Parathyroid adenoma (tissue), 2 donors: ENCODE data around the gene RRBP1.

ENCODE experiments used
- H2AFZ ChIP-seq: fragments of 300-600 bp; sonication (generic); one replicate; pipeline ENCODE4 v1.7.0; 2017; ENCODE audit warnings: antibody characterized with exemption, mild to moderate bottlenecking
- H3K27ac ChIP-seq: fragments of 300-600 bp; sonication (generic); one replicate; pipeline ENCODE4 v1.7.0; 2017
- H3K27me3 ChIP-seq: fragments of 300-600 bp; sonication (generic); one replicate; pipeline ENCODE4 v1.7.0; 2017; ENCODE audit warnings: low read length; ENCODE audit not compliant: control insufficient read depth, insufficient read depth
- H3K36me3 ChIP-seq: fragments of 300-600 bp; sonication (generic); one replicate; pipeline ENCODE4 v1.7.0; 2017; ENCODE audit warnings: low read length; ENCODE audit not compliant: control insufficient read depth, insufficient read depth
- H3K4me1 ChIP-seq: fragments of 300-600 bp; sonication (generic); one replicate; pipeline ENCODE4 v1.7.0; 2017; ENCODE audit warnings: control low read depth
- H3K4me2 ChIP-seq: fragments of 300-600 bp; sonication (generic); one replicate; pipeline ENCODE4 v1.7.0; 2017; ENCODE audit warnings: low read length
- H3K4me3 ChIP-seq: fragments of 300-600 bp; sonication (generic); one replicate; pipeline ENCODE4 v1.7.0; 2017; ENCODE audit warnings: low read depth, low read length
- H3K79me2 ChIP-seq: fragments of 300-600 bp; sonication (generic); one replicate; pipeline ENCODE4 v1.7.0; 2017; ENCODE audit warnings: control low read depth
- H3K9ac ChIP-seq: fragments of 300-600 bp; sonication (generic); one replicate; pipeline ENCODE4 v1.7.0; 2017; ENCODE audit warnings: mild to moderate bottlenecking
- H3K9me3 ChIP-seq: fragments of 300-600 bp; sonication (generic); one replicate; pipeline ENCODE4 v1.7.0; 2017; ENCODE audit warnings: low read length; ENCODE audit not compliant: control insufficient read depth
- CTCF ChIP-seq: fragments of 300-600 bp; sonication (generic); IDR thresholded peaks from one replicate; pipeline ENCODE4 v1.7.0; 2017; ENCODE audit warnings: antibody characterized with exemption, mild to moderate bottlenecking
- donor health status: primary hyperparathyroidism.

The RRBP1 gene

GRCh38 chr20:17675519-17676377 is 6.3 kb downstream of the RRBP1 start:
- Histone ChIP-seq H3K27me3 (no peaks in the 10 kb centered on the region), H3K4me3 (no peak overlapping the region), H3K79me2 (peaks cover 78% of the 10 kb centered on the region), H3K27ac (no peak overlapping the region), H3K4me1 (peaks cover 7% of the 10 kb centered on the region), H2AFZ (no peak overlapping the region), H3K9ac (no peak overlapping the region), H3K4me2 (no peak overlapping the region), H3K36me3 (no peaks in the 10 kb centered on the region), H3K9me3 (no peaks in the 10 kb centered on the region)
- no peak for TF ChIP-seq CTCF

GRCh38 chr20:17674722-17675518 is 7.1 kb downstream of the RRBP1 start:
- no peak overlapping the region for H2AFZ ChIP-seq
- no peak for TF ChIP-seq CTCF
- no peaks in the 10 kb centered on the region for H3K9me3 ChIP-seq
- H3K27ac ChIP-seq, result no peak overlapping the region
- no peak overlapping the region for H3K4me2 ChIP-seq
- no peak overlapping the region for H3K9ac ChIP-seq
- H3K36me3 ChIP-seq, result no peaks in the 10 kb centered on the region
- H3K27me3 ChIP-seq, result no peaks in the 10 kb centered on the region
- H3K4me3 ChIP-seq, result no peak overlapping the region
- peaks cover 76% of the 10 kb centered on the region for H3K79me2 ChIP-seq
- H3K4me1 ChIP-seq, result peaks cover 10% of the 10 kb centered on the region

- Histone ChIP-seq H3K4me1 (peaks cover 2% of the 10 kb centered on the region), H2AFZ (no peak overlapping the region), H3K27me3 (no peaks in the 10 kb centered on the region), H3K27ac (no peak overlapping the region), H3K9ac (no peak overlapping the region), H3K4me3 (no peak overlapping the region), H3K9me3 (no peaks in the 10 kb centered on the region), H3K36me3 (no peaks in the 10 kb centered on the region), H3K4me2 (no peak overlapping the region), H3K79me2 (peaks cover 64% of the 10 kb centered on the region)
- no peak for TF ChIP-seq CTCF
These were observed 9.0 kb downstream of the RRBP1 start for GRCh38 chr20:17673084-17673483.

- H2AFZ ChIP-seq, result no peak overlapping the region
- H3K9ac ChIP-seq, result no peak overlapping the region
- no peaks in the 10 kb centered on the region for H3K36me3 ChIP-seq
- H3K27ac ChIP-seq, result no peak overlapping the region
- H3K9me3 ChIP-seq, result no peaks in the 10 kb centered on the region
- no peak overlapping the region for H3K4me2 ChIP-seq
- no peak for TF ChIP-seq CTCF
- H3K4me3 ChIP-seq, result no peak overlapping the region
- H3K27me3 ChIP-seq, result no peaks in the 10 kb centered on the region
- H3K79me2 ChIP-seq, result peaks cover 54% of the 10 kb centered on the region
- peaks cover 2% of the 10 kb centered on the region for H3K4me1 ChIP-seq
These were observed 10.5 kb downstream of the RRBP1 start for GRCh38 chr20:17671565-17671964.
